T-helper 1 cell treated with Interleukin-12 subunit alpha and Interleukin-12 subunit beta and Interleukin-4 antibody, amounts not matched to agents 30 μg/mL and 1 μg/mL, for 36 hours (primary cell): ENCODE measurements around the gene SRRM2.
A peak's percentile ranks its signal among the peaks of the same experiment; 100 is the strongest.

Experiments
- H3K27ac Mint-ChIP-seq: one replicate; pipeline ENCODE4 v1.8.0; 2021; ENCODE audit warnings: mild to moderate bottlenecking, mixed read lengths
- H3K27me3 Mint-ChIP-seq: one replicate; pipeline ENCODE4 v1.8.0; 2021; ENCODE audit warnings: low read depth, mixed read lengths
- H3K36me3 Mint-ChIP-seq: one replicate; pipeline ENCODE4 v1.8.0; 2021; ENCODE audit warnings: low read depth, mixed read lengths
- H3K4me1 Mint-ChIP-seq: one replicate; pipeline ENCODE4 v1.8.0; 2021; ENCODE audit warnings: low read depth, mixed read lengths
- H3K4me3 Mint-ChIP-seq: one replicate; pipeline ENCODE4 v1.8.0; 2021; ENCODE audit warnings: mild to moderate bottlenecking, moderate library complexity, mixed read lengths
- H3K9me3 Mint-ChIP-seq: one replicate; pipeline ENCODE4 v1.8.0; 2021; ENCODE audit warnings: mixed read lengths

The SRRM2 gene

DNA sequence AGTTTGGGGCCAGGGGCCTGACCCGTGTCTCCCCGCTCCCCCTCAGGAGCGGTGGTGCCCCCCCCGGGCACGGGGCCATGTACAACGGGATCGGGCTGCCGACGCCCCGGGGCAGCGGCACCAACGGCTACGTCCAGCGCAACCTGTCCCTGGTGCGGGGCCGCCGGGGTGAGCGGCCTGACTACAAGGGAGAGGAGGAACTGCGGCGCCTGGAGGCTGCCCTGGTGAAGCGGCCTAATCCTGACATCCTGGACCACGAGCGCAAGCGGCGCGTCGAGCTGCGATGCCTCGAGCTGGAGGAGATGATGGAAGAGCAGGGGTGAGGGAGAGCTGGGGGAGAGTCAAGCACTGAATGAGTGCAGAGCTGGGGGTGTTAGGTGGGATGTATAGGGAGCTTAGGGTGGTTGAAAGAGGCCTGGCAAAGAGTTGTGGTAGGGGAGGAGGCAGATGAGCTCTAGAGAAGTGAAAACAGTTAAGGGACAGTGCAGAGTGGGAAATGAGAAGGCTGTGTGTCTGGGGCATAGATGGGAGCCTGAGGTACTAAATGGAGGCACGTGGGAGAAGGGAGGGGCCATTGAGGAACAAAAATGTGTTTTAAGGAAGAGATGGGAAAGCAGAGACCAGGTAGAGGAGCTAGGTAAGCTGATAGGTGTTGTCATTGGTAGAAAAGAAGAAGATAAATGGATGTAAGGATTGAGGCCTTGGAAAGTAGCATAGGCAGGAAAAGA, 4.0 kb downstream of the SRRM2 start:
- H3K27me3 Mint-ChIP-seq = no peaks in the 10 kb centered on the region
- peaks cover 66% of the 10 kb centered on the region for H3K36me3 Mint-ChIP-seq
- H3K4me3 Mint-ChIP-seq = no peak overlapping the region
- H3K4me1 Mint-ChIP-seq = peaks cover 46% of the 10 kb centered on the region
- peak overlapping the region; percentile 10 for H3K27ac Mint-ChIP-seq
- H3K9me3 Mint-ChIP-seq = no peaks in the 10 kb centered on the region

DNA sequence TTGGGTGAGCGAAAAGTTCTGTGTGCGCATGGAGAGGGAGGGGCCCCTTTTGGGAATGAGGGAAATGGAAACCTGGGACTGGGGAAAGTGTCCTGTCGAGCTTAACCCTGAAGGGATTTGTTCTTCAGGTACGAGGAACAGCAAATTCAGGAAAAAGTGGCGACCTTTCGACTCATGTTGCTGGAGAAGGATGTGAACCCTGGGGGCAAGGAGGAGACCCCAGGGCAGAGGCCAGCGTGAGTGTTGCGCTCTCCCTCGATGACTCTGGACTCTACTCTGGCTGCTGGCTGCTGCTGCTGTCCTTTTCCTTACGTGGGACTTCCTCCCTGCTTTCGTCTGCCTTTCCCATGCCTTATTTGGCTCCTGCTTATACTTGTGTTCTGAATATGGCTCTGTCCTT, 4.9 kb downstream of the SRRM2 start:
- Mint-ChIP-seq H3K9me3 (no peaks in the 10 kb centered on the region), H3K4me3 (no peak overlapping the region), H3K27ac (no peak overlapping the region), H3K4me1 (peaks cover 44% of the 10 kb centered on the region), H3K36me3 (peaks cover 75% of the 10 kb centered on the region), H3K27me3 (no peaks in the 10 kb centered on the region)

DNA sequence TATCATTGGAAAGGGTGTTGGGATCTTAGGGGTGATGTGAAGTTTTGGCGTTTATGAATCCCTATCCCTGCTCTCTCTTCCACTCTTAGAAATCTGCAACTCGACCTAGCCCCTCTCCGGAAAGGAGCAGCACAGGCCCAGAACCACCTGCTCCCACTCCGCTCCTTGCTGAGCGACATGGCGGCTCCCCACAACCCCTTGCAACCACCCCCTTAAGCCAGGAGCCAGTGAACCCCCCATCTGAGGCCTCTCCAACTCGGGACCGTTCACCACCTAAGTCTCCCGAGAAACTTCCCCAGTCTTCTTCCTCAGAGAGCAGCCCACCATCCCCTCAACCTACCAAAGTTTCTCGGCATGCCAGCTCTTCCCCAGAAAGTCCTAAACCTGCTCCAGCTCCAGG, 9.0 kb downstream of the SRRM2 start:
- Mint-ChIP-seq H3K4me3 (no peak overlapping the region), H3K36me3 (peaks cover 94% of the 10 kb centered on the region), H3K27me3 (no peaks in the 10 kb centered on the region), H3K27ac (no peak overlapping the region), H3K4me1 (peaks cover 19% of the 10 kb centered on the region), H3K9me3 (no peaks in the 10 kb centered on the region)

DNA sequence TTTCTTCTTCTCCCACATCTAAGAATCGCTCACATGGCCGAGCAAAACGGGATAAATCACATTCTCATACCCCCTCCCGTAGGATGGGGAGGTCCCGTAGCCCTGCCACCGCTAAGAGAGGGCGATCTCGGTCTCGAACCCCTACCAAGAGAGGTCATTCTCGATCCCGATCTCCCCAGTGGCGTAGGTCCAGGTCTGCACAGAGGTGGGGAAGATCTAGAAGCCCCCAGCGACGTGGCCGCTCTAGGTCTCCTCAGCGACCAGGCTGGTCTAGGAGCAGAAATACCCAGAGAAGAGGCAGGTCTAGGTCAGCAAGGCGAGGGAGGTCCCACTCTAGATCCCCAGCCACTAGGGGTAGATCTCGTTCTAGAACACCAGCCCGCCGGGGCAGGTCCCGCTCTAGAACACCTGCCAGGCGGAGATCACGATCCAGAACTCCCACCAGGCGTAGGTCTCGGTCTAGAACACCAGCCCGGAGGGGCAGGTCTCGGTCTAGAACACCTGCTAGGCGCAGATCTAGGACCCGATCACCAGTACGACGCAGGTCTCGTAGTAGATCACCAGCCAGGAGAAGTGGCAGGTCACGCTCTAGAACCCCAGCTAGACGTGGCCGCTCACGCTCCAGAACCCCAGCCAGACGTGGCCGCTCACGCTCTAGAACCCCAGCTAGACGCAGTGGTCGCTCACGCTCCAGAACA, 9.6 kb downstream of the SRRM2 start:
- Mint-ChIP-seq H3K9me3 (no peaks in the 10 kb centered on the region), H3K4me1 (peaks cover 15% of the 10 kb centered on the region), H3K4me3 (no peak overlapping the region), H3K36me3 (peaks cover 91% of the 10 kb centered on the region), H3K27ac (no peak overlapping the region), H3K27me3 (no peaks in the 10 kb centered on the region)

DNA sequence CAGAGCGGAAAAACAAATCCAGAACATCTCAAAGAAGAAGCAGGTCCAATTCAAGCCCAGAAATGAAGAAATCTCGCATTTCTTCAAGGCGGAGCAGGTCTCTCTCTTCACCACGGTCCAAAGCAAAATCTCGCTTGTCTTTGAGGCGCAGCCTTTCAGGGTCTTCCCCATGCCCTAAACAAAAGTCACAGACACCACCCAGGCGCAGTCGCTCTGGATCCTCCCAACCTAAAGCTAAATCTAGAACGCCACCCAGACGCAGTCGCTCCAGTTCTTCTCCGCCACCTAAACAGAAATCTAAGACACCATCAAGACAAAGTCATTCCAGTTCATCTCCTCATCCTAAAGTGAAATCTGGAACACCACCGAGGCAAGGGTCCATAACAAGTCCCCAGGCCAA, 10.3 kb downstream of the SRRM2 start:
- H3K27me3 Mint-ChIP-seq = no peaks in the 10 kb centered on the region
- H3K4me3 Mint-ChIP-seq = no peak overlapping the region
- no peaks in the 10 kb centered on the region for H3K9me3 Mint-ChIP-seq
- H3K36me3 Mint-ChIP-seq = peaks cover 89% of the 10 kb centered on the region
- H3K27ac Mint-ChIP-seq = no peak overlapping the region
- peaks cover 11% of the 10 kb centered on the region for H3K4me1 Mint-ChIP-seq

DNA sequence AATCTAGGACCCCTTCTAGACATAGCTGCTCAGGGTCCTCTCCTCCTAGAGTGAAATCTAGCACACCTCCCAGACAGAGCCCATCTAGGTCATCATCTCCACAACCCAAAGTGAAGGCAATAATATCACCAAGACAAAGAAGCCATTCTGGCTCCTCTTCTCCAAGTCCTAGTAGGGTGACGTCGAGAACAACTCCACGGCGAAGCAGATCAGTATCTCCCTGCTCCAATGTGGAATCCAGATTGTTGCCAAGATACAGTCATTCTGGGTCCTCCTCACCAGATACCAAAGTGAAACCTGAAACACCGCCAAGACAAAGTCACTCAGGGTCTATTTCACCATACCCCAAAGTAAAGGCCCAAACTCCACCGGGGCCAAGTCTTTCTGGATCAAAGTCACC, 10.7 kb downstream of the SRRM2 start:
- Mint-ChIP-seq H3K27ac (no peak overlapping the region), H3K9me3 (no peaks in the 10 kb centered on the region), H3K27me3 (no peaks in the 10 kb centered on the region), H3K4me1 (peaks cover 9% of the 10 kb centered on the region), H3K4me3 (no peak overlapping the region), H3K36me3 (peaks cover 89% of the 10 kb centered on the region)

DNA sequence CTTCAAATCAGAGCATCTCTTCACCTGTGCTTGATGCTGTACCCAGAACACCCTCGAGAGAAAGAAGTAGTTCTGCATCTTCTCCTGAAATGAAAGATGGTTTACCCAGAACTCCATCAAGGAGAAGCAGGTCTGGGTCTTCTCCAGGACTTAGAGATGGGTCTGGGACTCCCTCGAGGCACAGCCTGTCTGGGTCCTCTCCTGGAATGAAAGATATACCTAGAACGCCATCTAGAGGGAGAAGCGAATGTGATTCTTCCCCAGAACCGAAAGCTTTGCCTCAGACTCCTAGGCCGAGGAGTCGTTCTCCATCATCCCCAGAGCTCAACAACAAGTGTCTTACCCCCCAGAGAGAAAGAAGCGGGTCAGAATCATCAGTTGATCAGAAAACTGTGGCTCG, 12.3 kb downstream of the SRRM2 start:
- Mint-ChIP-seq H3K36me3 (peaks cover 88% of the 10 kb centered on the region), H3K27ac (no peak overlapping the region), H3K4me1 (peaks cover 10% of the 10 kb centered on the region), H3K27me3 (no peaks in the 10 kb centered on the region), H3K4me3 (no peak overlapping the region), H3K9me3 (no peaks in the 10 kb centered on the region)

DNA sequence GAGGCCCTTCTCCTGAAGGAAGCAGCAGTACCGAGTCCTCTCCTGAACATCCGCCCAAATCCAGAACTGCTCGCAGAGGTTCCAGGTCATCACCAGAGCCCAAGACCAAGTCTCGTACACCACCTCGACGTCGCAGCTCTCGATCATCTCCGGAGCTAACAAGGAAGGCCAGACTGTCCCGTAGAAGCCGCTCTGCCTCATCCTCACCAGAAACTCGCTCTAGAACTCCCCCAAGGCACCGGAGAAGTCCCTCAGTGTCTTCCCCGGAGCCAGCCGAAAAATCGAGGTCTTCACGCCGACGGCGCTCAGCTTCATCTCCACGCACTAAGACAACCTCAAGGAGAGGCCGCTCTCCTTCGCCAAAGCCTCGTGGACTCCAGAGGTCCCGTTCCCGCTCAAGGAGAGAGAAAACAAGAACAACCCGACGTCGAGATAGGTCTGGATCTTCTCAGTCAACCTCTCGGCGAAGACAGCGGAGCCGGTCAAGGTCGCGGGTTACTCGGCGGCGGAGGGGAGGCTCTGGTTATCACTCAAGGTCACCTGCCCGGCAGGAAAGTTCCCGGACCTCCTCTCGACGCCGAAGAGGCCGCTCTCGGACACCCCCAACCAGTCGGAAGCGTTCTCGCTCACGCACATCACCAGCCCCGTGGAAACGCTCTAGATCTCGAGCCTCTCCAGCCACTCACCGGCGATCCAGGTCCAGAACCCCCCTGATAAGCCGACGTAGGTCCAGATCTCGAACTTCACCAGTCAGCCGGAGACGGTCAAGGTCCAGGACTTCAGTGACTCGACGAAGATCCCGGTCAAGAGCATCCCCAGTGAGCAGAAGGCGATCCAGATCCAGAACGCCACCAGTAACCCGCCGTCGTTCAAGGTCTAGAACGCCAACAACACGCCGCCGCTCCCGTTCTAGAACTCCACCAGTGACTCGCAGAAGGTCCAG, 13.3 kb downstream of the SRRM2 start:
- no peaks in the 10 kb centered on the region for H3K27me3 Mint-ChIP-seq
- peaks cover 7% of the 10 kb centered on the region for H3K4me1 Mint-ChIP-seq
- H3K9me3 Mint-ChIP-seq = no peaks in the 10 kb centered on the region
- no peak overlapping the region for H3K27ac Mint-ChIP-seq
- H3K36me3 Mint-ChIP-seq = peaks cover 80% of the 10 kb centered on the region
- H3K4me3 Mint-ChIP-seq = no peak overlapping the region

DNA sequence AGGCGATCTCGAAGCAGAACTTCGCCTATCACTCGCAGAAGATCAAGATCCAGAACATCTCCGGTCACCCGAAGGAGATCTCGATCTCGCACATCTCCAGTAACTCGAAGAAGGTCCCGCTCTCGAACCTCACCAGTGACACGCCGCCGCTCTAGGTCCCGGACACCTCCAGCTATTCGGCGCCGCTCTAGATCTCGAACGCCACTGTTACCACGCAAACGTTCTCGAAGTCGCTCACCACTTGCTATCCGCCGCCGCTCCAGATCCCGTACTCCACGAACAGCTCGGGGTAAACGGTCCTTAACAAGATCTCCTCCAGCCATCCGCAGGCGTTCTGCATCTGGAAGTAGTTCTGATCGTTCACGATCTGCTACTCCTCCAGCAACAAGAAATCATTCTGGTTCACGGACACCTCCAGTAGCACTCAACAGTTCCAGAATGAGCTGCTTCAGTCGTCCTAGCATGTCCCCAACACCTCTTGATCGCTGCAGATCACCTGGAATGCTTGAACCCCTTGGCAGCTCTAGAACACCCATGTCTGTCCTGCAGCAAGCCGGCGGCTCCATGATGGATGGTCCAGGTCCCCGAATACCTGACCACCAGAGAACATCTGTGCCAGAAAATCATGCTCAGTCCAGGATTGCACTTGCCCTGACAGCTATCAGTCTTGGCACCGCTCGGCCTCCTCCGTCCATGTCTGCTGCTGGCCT, 14.1 kb downstream of the SRRM2 start:
- Mint-ChIP-seq H3K4me1 (peaks cover 7% of the 10 kb centered on the region), H3K4me3 (no peak overlapping the region), H3K36me3 (peaks cover 76% of the 10 kb centered on the region), H3K9me3 (no peaks in the 10 kb centered on the region), H3K27ac (no peak overlapping the region), H3K27me3 (no peaks in the 10 kb centered on the region)

DNA sequence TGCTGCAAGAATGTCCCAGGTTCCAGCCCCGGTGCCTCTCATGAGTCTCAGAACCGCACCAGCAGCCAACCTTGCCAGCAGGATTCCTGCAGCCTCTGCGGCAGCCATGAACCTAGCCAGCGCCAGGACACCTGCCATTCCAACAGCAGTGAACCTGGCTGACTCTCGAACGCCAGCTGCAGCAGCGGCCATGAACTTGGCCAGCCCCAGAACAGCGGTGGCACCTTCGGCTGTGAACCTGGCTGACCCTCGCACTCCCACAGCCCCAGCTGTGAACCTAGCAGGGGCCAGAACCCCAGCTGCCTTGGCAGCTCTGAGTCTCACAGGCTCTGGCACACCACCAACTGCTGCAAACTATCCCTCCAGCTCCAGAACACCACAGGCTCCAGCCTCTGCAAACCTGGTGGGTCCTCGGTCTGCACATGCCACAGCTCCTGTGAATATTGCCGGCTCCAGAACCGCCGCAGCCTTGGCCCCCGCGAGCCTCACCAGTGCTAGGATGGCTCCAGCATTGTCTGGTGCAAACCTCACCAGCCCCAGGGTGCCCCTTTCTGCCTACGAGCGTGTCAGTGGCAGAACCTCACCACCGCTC, 14.8 kb downstream of the SRRM2 start:
- no peaks in the 10 kb centered on the region for H3K27me3 Mint-ChIP-seq
- H3K36me3 Mint-ChIP-seq = peaks cover 73% of the 10 kb centered on the region
- no peaks in the 10 kb centered on the region for H3K9me3 Mint-ChIP-seq
- no peak overlapping the region for H3K27ac Mint-ChIP-seq
- H3K4me1 Mint-ChIP-seq = peaks cover 7% of the 10 kb centered on the region
- no peak overlapping the region for H3K4me3 Mint-ChIP-seq

DNA sequence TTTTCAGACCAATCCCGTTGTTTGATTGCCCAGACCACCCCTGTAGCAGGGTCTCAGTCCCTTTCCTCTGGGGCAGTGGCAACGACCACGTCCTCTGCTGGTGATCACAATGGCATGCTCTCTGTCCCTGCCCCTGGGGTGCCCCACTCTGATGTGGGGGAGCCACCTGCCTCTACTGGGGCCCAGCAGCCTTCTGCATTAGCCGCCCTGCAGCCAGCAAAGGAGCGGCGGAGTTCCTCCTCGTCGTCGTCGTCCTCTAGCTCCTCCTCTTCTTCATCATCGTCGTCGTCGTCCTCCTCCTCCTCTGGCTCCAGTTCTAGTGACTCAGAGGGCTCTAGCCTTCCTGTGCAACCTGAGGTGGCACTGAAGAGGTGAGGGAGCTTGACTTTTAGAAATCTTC, 15.5 kb downstream of the SRRM2 start:
- H3K36me3 Mint-ChIP-seq = peaks cover 71% of the 10 kb centered on the region
- H3K27ac Mint-ChIP-seq = no peak overlapping the region
- H3K9me3 Mint-ChIP-seq = no peaks in the 10 kb centered on the region
- H3K4me3 Mint-ChIP-seq = no peak overlapping the region
- H3K27me3 Mint-ChIP-seq = no peaks in the 10 kb centered on the region
- peaks cover 10% of the 10 kb centered on the region for H3K4me1 Mint-ChIP-seq

DNA sequence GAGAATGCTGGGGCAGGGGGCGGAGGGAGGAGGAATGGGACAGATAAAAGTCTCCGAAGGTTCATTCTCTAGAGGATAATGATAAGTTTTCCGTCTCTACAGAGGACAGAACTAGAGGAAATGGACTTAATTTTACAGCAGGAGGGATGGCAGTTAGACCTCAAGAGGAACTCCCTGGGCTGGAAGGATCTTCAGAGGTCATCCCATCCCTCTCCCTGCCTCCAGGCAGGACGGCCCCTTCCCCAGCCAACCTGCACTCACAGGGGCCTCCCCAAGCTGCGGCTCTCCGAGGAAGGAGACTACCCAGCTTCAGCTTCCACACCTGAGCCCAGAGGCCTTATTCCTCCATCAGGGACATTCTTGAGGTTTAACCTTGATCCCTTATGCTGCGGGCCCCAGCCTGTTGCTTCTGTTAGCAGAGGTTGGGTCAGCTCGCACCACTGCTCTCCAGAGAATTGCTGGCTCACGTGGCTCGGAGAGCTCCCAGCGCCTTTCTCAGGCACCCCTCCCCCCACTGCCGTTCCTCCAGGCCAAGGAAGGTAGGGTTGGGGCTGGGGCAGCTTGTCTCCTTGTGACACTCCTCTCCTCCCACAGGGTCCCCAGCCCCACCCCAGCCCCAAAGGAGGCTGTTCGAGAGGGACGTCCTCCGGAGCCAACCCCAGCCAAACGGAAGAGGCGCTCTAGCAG, 16.1 kb downstream of the SRRM2 start:
- H3K27ac Mint-ChIP-seq = no peak overlapping the region
- H3K36me3 Mint-ChIP-seq = peaks cover 66% of the 10 kb centered on the region
- peaks cover 10% of the 10 kb centered on the region for H3K4me1 Mint-ChIP-seq
- no peaks in the 10 kb centered on the region for H3K27me3 Mint-ChIP-seq
- no peaks in the 10 kb centered on the region for H3K9me3 Mint-ChIP-seq
- no peak overlapping the region for H3K4me3 Mint-ChIP-seq

DNA sequence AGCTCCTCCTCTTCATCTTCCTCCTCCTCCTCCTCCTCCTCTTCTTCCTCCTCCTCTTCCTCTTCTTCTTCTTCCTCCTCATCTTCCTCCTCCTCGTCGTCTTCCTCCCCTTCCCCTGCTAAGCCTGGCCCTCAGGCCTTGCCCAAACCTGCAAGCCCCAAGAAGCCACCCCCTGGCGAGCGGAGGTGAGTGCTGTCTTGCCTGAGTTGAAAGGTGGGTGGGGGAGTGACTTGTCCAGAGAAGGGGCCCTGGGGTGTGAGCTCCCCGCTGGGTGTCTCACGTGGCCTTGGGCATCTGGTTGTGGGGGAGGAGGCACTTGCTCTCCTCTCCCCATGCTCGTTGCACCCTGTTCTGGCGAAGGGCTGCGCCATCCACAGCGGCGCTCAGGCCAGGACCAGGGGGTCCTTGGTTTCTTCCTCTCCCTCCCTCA, 16.7 kb downstream of the SRRM2 start:
- no peak overlapping the region for H3K27ac Mint-ChIP-seq

More for the DNA sequence above, 16.7 kb downstream of the SRRM2 start:
- peaks cover 60% of the 10 kb centered on the region for H3K36me3 Mint-ChIP-seq
- no peak overlapping the region for H3K4me3 Mint-ChIP-seq
- H3K4me1 Mint-ChIP-seq = peaks cover 10% of the 10 kb centered on the region
- H3K9me3 Mint-ChIP-seq = no peaks in the 10 kb centered on the region
- no peaks in the 10 kb centered on the region for H3K27me3 Mint-ChIP-seq
